Measurements from ENCODE around the gene DHX8.
"Not testable (repeated sequence)": the region's sequence is repeated elsewhere in the genome, so short reads cannot be mapped to it uniquely, and the experiment has no call there.

DHX8 gene

DNA sequence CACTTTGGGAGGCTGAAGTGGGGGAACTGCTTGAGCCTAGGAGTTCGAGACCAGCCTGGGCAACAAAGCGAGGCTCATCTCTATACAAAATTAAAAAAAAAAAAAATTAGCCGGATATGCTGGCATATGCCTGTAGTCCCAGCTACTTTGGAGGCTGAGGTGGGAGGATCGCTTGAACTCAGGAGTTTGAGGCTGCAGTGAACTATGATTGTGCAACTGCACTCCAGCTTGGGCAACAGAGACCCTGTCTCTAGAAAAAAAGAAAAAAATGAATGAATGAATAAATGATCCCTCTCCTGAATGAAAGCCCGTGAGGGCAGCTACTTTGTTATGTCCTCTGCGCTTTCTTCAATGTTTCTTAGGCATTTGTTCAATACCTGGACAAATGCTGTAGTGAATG, 27.7 kb upstream of the DHX8 start:
- Histone ChIP-seq H3K27me3 (replicated peaks; ENCODE audit: control insufficient read depth, insufficient read depth, low read length) (no peaks in the 10 kb centered on the region), H3K4me3 (replicated peaks; ENCODE audit: low read depth, low read length) (no peak overlapping the region), H3K36me3 (ENCODE audit: control insufficient read depth, insufficient read depth, low read length) (no peaks in the 10 kb centered on the region)
- TF ChIP-seq, protein P1, sequence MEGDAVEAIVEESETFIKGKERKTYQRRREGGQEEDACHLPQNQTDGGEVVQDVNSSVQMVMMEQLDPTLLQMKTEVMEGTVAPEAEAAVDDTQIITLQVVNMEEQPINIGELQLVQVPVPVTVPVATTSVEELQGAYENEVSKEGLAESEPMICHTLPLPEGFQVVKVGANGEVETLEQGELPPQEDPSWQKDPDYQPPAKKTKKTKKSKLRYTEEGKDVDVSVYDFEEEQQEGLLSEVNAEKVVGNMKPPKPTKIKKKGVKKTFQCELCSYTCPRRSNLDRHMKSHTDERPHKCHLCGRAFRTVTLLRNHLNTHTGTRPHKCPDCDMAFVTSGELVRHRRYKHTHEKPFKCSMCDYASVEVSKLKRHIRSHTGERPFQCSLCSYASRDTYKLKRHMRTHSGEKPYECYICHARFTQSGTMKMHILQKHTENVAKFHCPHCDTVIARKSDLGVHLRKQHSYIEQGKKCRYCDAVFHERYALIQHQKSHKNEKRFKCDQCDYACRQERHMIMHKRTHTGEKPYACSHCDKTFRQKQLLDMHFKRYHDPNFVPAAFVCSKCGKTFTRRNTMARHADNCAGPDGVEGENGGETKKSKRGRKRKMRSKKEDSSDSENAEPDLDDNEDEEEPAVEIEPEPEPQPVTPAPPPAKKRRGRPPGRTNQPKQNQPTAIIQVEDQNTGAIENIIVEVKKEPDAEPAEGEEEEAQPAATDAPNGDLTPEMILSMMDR (IDR thresholded peaks at IDR 0.05; ENCODE audit: insufficient read depth, low read length, poor library complexity, severe bottlenecking), result no peak
- no peak for DNase-seq (ENCODE audit: extremely low read depth, insufficient read length)

DNA sequence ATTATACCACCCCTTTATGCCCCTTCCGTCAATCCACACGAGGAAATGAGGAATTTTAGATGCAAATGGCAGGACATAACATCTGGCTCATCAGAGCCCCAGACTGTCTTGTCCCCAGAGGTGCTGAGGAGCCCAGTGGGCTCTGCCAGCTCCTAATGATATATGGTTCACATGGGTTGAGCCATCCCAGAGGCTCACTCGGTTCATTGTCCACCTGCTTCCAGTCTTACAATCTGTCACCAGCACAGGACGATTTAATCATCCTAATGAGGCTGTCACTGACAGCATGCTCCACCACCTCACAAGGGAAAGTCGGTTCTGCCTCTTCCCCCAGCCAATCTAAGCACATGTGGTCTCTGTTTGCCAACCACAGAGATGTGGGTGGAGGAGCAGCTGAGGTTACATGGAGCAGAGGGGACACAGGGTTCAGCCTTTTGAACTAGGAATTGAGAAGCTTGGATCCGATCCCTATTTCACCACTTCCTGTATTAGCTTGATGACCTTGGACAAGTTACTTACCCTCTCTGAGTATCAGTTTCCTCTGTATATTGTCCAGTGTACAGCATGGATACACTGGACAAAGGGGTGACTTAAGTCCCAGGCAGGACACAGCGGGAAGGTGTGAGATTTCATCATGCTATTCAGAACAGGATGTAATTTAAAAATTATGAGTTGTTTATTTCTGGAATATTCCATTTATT, 27.0 kb upstream of the DHX8 start:
- H3K27me3 ChIP-seq (replicated peaks; ENCODE audit: control insufficient read depth, insufficient read depth, low read length), result no peaks in the 10 kb centered on the region
- no peak overlapping the region for H3K4me3 ChIP-seq (replicated peaks; ENCODE audit: low read depth, low read length)
- TF ChIP-seq, protein P1 (IDR thresholded peaks at IDR 0.05; ENCODE audit: insufficient read depth, low read length, poor library complexity, severe bottlenecking), result no peak
- H3K36me3 ChIP-seq (ENCODE audit: control insufficient read depth, insufficient read depth, low read length), result no peaks in the 10 kb centered on the region
- DNase-seq (ENCODE audit: extremely low read depth, insufficient read length), result no peak

DNA sequence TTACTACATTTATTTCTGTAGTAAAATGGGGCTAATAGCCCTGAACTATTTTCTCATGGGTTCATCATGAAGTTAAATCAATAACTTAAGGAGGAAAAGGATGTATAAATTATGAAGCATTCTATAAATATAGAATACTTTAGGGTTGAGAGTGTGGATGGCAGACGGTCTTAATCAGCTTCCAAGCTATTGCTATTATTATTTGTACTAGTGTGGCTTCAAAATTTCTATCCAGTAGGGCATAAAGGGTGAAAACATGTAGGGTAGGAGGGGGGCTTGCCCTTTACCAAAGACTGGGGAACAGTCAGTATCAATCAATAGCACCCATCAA, 26.4 kb upstream of the DHX8 start:
- Histone ChIP-seq H3K4me3 (replicated peaks; ENCODE audit: low read depth, low read length) (no peak overlapping the region), H3K36me3 (ENCODE audit: control insufficient read depth, insufficient read depth, low read length) (no peaks in the 10 kb centered on the region), H3K27me3 (replicated peaks; ENCODE audit: control insufficient read depth, insufficient read depth, low read length) (no peaks in the 10 kb centered on the region)
- no peak for DNase-seq (ENCODE audit: extremely low read depth, insufficient read length)
- TF ChIP-seq, protein P1 (IDR thresholded peaks at IDR 0.05; ENCODE audit: insufficient read depth, low read length, poor library complexity, severe bottlenecking), result no peak

DNA sequence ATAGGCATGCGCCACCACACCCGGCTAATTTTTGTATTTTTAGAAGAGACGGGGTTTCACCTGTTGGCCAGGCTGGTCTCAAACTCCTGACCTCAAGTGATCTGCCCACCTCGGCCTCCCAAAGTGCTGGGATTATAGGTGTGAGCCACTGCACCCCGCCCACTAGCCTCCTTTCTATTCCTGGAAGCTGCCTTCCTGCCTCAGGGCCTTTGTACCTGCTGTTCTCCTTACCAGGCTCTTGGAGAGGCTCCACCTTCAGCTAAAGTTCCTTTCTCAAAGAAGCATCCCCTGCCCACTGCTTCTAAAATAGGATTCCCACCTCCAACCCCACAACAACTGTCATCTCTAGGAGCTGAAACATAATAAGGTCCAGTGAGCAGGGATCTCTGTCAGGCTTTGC, 23.9 kb upstream of the DHX8 start:
- not testable (repeated sequence) for H3K27me3 ChIP-seq (replicated peaks; ENCODE audit: control insufficient read depth, insufficient read depth, low read length); H3K36me3 ChIP-seq (ENCODE audit: control insufficient read depth, insufficient read depth, low read length); H3K4me3 ChIP-seq (replicated peaks; ENCODE audit: low read depth, low read length); DNase-seq (ENCODE audit: extremely low read depth, insufficient read length)

DNA sequence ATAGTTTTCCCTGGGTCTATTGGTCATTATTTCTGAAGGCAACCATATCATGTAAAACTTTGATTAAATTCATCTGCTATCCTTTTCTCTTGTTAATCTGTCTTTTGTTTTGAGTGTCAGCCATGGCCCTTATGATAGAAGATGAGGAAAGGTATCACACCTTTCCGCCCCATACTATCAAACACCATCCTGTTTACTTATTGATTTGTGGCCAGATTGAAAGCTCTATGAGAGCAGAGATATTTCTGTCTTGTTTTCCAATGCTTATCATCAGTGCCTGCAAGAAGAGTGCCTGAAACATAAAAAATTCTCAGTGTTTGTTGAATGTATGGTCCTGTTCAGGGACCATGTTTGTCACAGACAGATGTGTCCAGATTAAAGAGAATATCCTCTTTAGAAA, 22.6 kb upstream of the DHX8 start:
- Histone ChIP-seq H3K27me3 (replicated peaks; ENCODE audit: control insufficient read depth, insufficient read depth, low read length) (no peaks in the 10 kb centered on the region), H3K4me3 (replicated peaks; ENCODE audit: low read depth, low read length) (no peak overlapping the region), H3K36me3 (ENCODE audit: control insufficient read depth, insufficient read depth, low read length) (no peaks in the 10 kb centered on the region)
- no peak for DNase-seq (ENCODE audit: extremely low read depth, insufficient read length)
- TF ChIP-seq, protein P1 (IDR thresholded peaks at IDR 0.05; ENCODE audit: insufficient read depth, low read length, poor library complexity, severe bottlenecking), result no peak

DNA sequence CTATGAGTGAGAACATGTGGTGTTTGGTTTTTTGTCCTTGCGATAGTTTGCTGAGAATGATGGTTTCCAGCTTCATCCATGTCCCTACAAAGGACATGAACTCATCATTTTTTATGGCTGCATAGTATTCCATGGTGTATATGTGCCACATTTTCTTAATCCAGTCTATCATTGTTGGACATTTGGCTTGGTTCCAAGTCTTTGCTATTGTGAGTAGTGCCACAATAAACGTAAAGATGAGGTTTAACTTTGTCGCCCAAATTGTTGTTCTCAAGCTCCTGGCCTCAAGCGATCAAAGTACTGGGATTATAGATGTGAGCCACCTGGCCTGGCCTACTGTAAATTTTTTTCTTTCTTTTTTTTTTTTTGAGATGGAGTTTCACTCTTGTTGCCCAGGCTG, 21.2 kb upstream of the DHX8 start:
- not testable (repeated sequence) for H3K27me3 ChIP-seq (replicated peaks; ENCODE audit: control insufficient read depth, insufficient read depth, low read length); H3K36me3 ChIP-seq (ENCODE audit: control insufficient read depth, insufficient read depth, low read length); DNase-seq (ENCODE audit: extremely low read depth, insufficient read length); H3K4me3 ChIP-seq (replicated peaks; ENCODE audit: low read depth, low read length)

DNA sequence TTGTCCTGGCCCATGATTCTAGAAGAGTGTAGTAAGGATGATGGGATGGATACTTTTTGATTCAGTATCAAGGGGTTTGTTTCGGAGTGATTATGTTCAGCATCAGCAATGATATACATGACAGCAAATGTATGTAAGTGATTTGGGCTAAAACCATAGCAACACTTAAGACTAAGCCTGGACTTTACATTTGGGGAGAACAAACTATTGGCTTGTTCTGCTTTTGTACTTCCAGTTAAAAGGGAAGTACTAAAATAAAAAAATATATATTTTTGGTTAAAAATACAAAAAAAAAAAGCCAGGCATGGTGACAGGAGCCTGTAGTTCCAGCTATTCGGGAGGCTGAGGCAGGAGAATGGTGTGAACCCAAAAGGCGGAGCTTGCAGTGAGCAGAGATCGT, 20.5 kb upstream of the DHX8 start:
- no peak overlapping the region for H3K4me3 ChIP-seq (replicated peaks; ENCODE audit: low read depth, low read length)
- no peaks in the 10 kb centered on the region for H3K27me3 ChIP-seq (replicated peaks; ENCODE audit: control insufficient read depth, insufficient read depth, low read length)
- H3K36me3 ChIP-seq (ENCODE audit: control insufficient read depth, insufficient read depth, low read length), result no peaks in the 10 kb centered on the region
- TF ChIP-seq, protein P1 (IDR thresholded peaks at IDR 0.05; ENCODE audit: insufficient read depth, low read length, poor library complexity, severe bottlenecking), result no peak
- DNase-seq (ENCODE audit: extremely low read depth, insufficient read length), result no peak
